Esophagus squamous epithelium (tissue), 5 donors: ENCODE results near the gene SRGAP1. TPM values are rescaled to one million over a fixed set of nuclear protein-coding genes. Genes with fewer than 3 reads are reported as not detected.

Experiments used
- DNase-seq: peaks from one replicate; lab custom pipeline; 2025; lab: John Stamatoyannopoulos, UW
- H3K27ac ChIP-seq, 4 donors: fragments of 200-600 bp; sonication (generic); one replicate each; pipeline ENCODE4 v1.5.1; 2016 to 2019; ENCODE audit warnings: mild to moderate bottlenecking in 1 of 4
- H3K27me3 ChIP-seq, 4 donors: fragments of 200-600 bp; sonication (generic); 1 replicate in 3 of 4; 2 replicates in 1 of 4; pipeline versions ENCODE4 v1.5.1 to v1.6.0; 2017 to 2021; ENCODE audit warnings: antibody characterized with exemption in 1 of 4
- H3K36me3 ChIP-seq, 3 donors: fragments of 200-600 bp; sonication (generic); one replicate each; pipeline ENCODE4 v1.5.1; 2016 to 2019
- H3K4me1 ChIP-seq, 3 donors: fragments of 200-600 bp; sonication (generic); one replicate each; pipeline ENCODE4 v1.5.1; 2017 to 2019
- H3K4me3 ChIP-seq, 4 donors: fragments of 200-600 bp; sonication (generic); 1 replicate in 3 of 4; 2 replicates in 1 of 4; pipeline ENCODE4 v1.5.1; 2016 to 2019; ENCODE audit warnings: mild to moderate bottlenecking in 2 of 4, moderate library complexity in 1 of 4
- H3K9me3 ChIP-seq, 3 donors: fragments of 200-600 bp; sonication (generic); one replicate each; pipeline ENCODE4 v1.5.1; 2016 to 2019
- POLR2A ChIP-seq, 4 donors: fragments of 450-650 bp; IDR thresholded peaks; one replicate each; pipeline ENCODE4 v1.6.1; 2017; ENCODE audit warnings: antibody characterized with exemption in 4 of 4, mild to moderate bottlenecking in 4 of 4, moderate library complexity in 3 of 4
- WGBS, 2 donors: methylation state at CpG; one replicate each; pipeline ENCODE4 v1.1.5; 2018; 5-methylcytosine and 5-hydroxymethylcytosine counted together
- intact Hi-C: fragments of 100-400 bp; cut with DNase I; formaldehyde crosslinking; loops from one replicate; pipeline ENCODE4 v1.15.0; 2022
- total RNA-seq, 4 donors: library from RNA; depleted of rRNA; stranded (reverse); fragments of >200 nt; gene quantifications; one replicate each; pipeline ENCODE4 v1.1.0, GENCODE V29; 2016
- TF ChIP-seq, protein P1 (sequence below), 6 experiments: fragments of 450-650 bp in 4 of 6; fragments of 200-600 bp in 2 of 6; sonication (generic) in 2 of 6; IDR thresholded peaks; one replicate each; pipeline ENCODE4 v1.5.1; 2016 to 2019; ENCODE audit warnings: antibody characterized with exemption in 6 of 6, mild to moderate bottlenecking in 4 of 6, moderate library complexity in 4 of 6
- donor health status: DM: yes; HTN: yes; CAD: no.

SRGAP1 gene
- total RNA-seq, 4 donors from 2014 or later, result 2.0 to 5.3 (median 3.6) TPM

DNA sequence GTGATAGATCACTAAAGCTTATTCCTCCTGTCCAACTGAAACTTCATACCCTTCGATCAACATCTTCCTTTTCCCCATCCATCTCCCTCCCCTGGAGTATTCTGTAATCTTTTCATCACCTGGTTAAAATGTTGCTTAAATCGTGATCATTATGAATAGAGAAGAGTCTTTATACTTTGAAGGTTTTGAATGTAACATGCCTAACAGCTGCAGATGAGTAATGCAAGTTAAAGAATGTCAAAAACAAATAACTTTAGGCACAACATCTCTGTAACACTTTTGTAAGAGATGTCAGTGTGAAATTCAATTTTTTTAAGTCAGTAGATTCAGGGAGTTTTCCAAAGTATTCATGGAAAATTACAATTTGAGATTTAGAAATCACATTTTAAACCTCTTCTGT lies 39.8 kb upstream of the SRGAP1 start:
- TF ChIP-seq, protein P1, sequence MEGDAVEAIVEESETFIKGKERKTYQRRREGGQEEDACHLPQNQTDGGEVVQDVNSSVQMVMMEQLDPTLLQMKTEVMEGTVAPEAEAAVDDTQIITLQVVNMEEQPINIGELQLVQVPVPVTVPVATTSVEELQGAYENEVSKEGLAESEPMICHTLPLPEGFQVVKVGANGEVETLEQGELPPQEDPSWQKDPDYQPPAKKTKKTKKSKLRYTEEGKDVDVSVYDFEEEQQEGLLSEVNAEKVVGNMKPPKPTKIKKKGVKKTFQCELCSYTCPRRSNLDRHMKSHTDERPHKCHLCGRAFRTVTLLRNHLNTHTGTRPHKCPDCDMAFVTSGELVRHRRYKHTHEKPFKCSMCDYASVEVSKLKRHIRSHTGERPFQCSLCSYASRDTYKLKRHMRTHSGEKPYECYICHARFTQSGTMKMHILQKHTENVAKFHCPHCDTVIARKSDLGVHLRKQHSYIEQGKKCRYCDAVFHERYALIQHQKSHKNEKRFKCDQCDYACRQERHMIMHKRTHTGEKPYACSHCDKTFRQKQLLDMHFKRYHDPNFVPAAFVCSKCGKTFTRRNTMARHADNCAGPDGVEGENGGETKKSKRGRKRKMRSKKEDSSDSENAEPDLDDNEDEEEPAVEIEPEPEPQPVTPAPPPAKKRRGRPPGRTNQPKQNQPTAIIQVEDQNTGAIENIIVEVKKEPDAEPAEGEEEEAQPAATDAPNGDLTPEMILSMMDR (IDR thresholded peaks at IDR 0.05), result no peak
- TF ChIP-seq POLR2A (IDR thresholded peaks at IDR 0.05), result no peak
- H3K27me3 ChIP-seq, result no peaks in the 10 kb centered on the region
- H3K4me1 ChIP-seq, result no peaks in the 10 kb centered on the region
- intact Hi-C loops, result no loop called here
- 55 to 81% methylated on average over 2 of the region's 2 CpGs for WGBS, 2 donors
- peaks cover 0 to 47% (median 9%) of the 10 kb centered on the region in 3 donors for H3K36me3 ChIP-seq
- no peak for DNase-seq
- H3K9me3 ChIP-seq, result no peaks in the 10 kb centered on the region
- no peak overlapping the region for H3K4me3 ChIP-seq
- no peak overlapping the region for H3K27ac ChIP-seq

GRCh38 chr12:63805704-63806672 lies 38.5 kb upstream of the SRGAP1 start:
- intact Hi-C loops, result no loop called here
- no peaks in the 10 kb centered on the region for H3K9me3 ChIP-seq
- no peaks in the 10 kb centered on the region for H3K4me1 ChIP-seq
- TF ChIP-seq POLR2A (IDR thresholded peaks at IDR 0.05), result no peak
- TF ChIP-seq, protein P1 (IDR thresholded peaks at IDR 0.05), result no peak
- peaks cover 0 to 47% (median 9%) of the 10 kb centered on the region in 3 donors for H3K36me3 ChIP-seq
- 71 to 73% methylated on average over 3 of the region's 3 CpGs for WGBS, 2 donors
- DNase-seq, result no peak
- H3K27me3 ChIP-seq, result no peaks in the 10 kb centered on the region
- no peak overlapping the region for H3K27ac ChIP-seq
- no peak overlapping the region for H3K4me3 ChIP-seq

DNA sequence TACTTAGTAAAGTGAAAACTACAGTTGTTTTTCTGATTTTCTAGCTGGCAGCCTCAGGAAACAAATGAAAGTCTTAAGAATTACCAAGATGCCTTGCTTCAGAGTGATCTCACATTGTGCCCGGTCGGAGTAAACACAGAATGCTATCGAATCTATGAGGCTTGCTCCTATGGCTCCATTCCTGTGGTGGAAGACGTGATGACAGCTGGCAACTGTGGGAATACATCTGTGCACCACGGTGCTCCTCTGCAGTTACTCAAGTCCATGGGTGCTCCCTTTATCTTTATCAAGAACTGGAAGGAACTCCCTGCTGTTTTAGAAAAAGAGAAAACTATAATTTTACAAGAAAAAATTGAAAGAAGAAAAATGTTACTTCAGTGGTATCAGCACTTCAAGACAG lies 35.9 kb upstream of the SRGAP1 start:
- peaks cover 0 to 47% (median 9%) of the 10 kb centered on the region in 3 donors for H3K36me3 ChIP-seq
- H3K4me1 ChIP-seq, result no peaks in the 10 kb centered on the region
- no peak for TF ChIP-seq POLR2A (IDR thresholded peaks at IDR 0.05)
- TF ChIP-seq, protein P1 (IDR thresholded peaks at IDR 0.05), result no peak
- DNase-seq, result no peak
- intact Hi-C loops, result no loop called here
- no peak overlapping the region for H3K4me3 ChIP-seq
- no peak overlapping the region for H3K27ac ChIP-seq
- H3K9me3 ChIP-seq, result no peaks in the 10 kb centered on the region
- 85 to 87% methylated on average over 5 of the region's 5 CpGs for WGBS, 2 donors
- no peaks in the 10 kb centered on the region for H3K27me3 ChIP-seq

GRCh38 chr12:63809566-63809965 lies 34.9 kb upstream of the SRGAP1 start:
- TF ChIP-seq, protein P1 (IDR thresholded peaks at IDR 0.05), result no peak
- no peak for TF ChIP-seq POLR2A (IDR thresholded peaks at IDR 0.05)
- Histone ChIP-seq H3K9me3 (no peaks in the 10 kb centered on the region), H3K4me3 (no peak overlapping the region), H3K4me1 (no peaks in the 10 kb centered on the region), H3K27me3 (no peaks in the 10 kb centered on the region), H3K27ac (no peak overlapping the region), H3K36me3 (peaks cover 0 to 47% (median 9%) of the 10 kb centered on the region in 3 donors)
- DNase-seq, result no peak
- WGBS, 2 donors, result 48 to 57% methylated on average over 4 of the region's 4 CpGs
- intact Hi-C loops, result no loop called here

- Histone ChIP-seq H3K9me3 (no peaks in the 10 kb centered on the region), H3K36me3 (peaks cover 0 to 33% (median 3%) of the 10 kb centered on the region in 3 donors), H3K27ac (no peak overlapping the region), H3K4me1 (no peaks in the 10 kb centered on the region), H3K27me3 (no peaks in the 10 kb centered on the region), H3K4me3 (no peak overlapping the region)
- no peak for TF ChIP-seq POLR2A (IDR thresholded peaks at IDR 0.05)
- TF ChIP-seq, protein P1 (IDR thresholded peaks at IDR 0.05), result no peak
- 68 to 86% methylated on average over 2 of the region's 2 CpGs for WGBS, 2 donors
- intact Hi-C loops, result no loop called here
- DNase-seq, result no peak
Measured at GRCh38 chr12:63811334-63811733, 33.2 kb upstream of the SRGAP1 start.
